NCI-H128 (cell line): ENCODE results near the gene GET4.
"Not testable (repeated sequence)": the region's sequence is repeated elsewhere in the genome, so short reads cannot be mapped to it uniquely, and the experiment has no call there.

Source experiments
- DNase-seq: peaks from one replicate; lab custom pipeline; 2025; ENCODE audit not compliant: unreplicated experiment; lab: John Stamatoyannopoulos, UW

GET4 gene

GRCh38 chr7:926061-927030 lies 50.0 kb downstream of the GET4 start:
- DNase-seq, result no peak

DNA sequence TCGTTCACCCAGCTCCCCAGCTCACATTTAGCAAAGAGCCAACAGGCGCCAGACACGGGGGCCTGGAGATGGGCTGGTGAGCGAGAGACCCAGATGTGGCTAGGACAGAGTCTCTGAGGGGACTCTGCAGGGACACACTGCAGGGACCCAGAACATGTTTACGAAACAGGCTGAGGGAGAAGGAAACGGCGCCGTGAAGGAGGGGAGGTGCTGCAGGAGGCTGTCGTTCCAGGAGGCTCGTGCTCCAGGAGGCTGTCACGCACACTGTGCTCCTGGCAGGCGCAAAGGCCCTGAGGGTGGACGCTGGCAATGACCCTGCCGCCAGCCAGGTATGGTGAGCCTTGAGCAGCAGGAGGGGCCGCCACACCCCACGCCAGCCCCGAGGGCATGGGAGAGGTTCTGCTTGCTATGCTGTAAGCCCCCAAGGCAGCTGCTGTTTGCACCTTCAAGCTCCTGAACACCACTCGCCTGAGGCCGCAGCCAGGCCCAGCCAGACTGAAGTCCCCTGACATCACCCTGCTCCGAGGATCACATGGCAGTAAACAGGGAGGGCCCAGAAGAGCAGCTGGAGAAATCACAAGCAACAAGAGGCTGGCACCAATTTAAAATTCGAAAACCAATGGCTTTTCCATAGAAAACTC lies 50.8 kb downstream of the GET4 start:
- no peak for DNase-seq

GRCh38 chr7:929311-929711 lies 53.0 kb downstream of the GET4 start:
- no peak for DNase-seq

DNA sequence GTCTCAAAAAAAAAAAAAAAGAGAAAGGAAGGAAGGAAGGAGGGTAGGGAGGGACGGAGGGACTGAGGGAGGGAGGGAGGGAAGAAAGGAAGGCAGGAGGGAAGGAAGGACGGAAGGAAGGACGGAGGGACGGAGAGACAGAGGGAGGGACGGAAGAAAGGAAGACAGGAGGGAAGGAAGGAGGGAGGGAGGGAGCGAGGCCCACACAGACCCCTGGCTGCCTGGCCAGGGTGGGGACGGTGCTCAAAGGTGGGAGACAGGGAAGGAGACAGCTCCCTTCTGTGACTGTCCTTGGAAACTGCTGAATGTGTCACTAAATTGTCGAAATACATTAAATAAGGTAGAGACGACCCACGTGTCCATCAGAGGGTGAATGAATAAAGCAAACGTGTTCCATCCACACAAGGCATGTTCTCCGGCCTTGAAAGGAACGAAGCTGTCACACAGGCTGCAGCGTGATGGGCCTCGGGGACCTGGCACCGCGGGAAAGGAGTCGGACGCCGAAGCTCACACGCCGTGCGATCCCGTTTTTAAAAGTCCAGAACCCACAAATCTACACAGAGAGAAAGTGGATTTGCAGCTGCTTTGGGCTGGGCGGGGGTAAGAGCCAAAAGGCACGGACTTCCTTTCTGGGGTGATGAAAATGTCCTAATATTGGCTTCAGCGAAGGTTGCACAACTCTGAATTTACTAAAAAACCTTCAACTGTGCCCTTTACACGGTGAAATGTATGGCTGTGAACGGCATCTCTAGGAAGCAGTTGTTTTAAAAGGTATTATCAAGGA lies 54.8 kb downstream of the GET4 start:
- no peak for DNase-seq

GRCh38 chr7:931871-932650 lies 55.7 kb downstream of the GET4 start:
- no peak for DNase-seq

DNA sequence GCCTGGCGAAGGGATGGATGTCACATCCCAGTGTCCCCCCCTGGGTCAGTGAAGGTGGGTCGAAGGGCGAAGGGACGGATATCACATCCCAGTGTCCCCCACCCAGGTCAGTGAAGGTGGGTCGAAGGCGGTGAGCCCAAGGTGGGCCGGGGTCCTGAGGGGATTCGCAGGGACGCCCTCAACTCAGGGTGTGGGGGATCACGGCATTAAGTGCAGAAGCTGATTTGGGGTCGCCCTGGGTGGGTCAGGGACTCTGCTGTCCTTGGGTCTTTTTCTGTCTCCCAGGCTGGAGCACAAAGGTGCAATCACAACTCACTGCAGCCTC lies 56.3 kb downstream of the GET4 start:
- DNase-seq, result no peak

GRCh38 chr7:934469-935163 lies 58.3 kb downstream of the GET4 start:
- DNase-seq, result no peak

DNA sequence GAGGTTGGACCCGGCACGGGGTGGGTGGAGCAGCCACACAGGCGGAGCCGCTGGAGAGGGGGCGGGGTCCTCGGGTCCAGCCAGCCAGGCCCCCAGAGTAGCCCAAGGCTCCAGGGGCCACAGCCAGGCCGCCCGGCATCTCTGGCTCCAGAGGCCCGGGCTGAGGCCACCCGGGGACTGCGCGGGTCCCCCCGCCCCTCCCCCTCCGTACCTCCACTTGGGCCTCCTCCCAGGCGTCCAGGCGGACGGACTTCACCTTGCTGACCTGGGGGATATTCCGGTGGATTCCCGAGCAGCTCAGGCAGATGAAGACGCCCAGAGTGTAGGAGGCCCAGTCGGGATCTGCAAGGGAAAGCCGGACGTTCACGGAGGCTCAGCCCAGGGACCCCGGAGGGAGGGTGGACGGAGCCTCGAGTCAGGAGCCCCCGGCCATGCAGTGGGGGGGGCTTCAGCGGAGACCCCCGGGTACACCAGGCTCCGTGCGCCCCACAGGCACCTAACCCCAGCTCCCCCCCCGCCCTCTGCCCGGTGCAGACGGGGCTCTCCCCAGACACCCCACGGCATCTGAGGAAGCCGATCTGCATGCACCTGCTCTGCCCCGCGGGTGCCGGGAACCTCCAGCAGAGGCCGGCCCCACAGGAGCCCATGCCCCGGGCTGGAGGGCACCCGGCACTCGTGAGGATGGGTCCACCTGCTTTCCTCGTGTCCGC lies 59.0 kb downstream of the GET4 start:
- DNase-seq, result no peak

DNA sequence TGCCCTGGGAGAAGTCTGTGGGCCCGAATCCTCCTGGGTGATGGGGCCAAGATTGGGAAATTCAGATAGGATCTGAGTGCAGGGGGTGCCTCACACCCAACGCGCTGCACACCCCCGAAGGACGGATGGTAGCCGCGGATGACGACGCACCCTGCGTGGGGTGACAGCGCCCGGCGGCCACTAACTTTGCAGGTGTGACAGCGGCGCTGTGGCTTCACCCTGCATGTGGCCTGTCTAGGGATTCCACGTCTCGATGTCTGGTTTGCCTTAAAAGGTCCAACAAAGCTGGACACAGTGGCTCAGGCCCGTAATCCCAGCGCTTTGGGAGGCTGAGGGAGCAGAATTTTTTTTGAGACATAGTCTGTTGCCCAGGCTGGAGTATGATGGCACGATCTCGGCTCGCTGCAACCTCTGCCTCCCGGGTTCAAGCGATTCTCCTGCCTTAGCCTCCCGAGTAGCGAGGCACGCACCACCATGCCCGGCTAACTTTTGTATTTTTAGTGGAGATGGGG lies 59.6 kb downstream of the GET4 start:
- no peak for DNase-seq

- DNase-seq, result no peak
These were observed 60.2 kb downstream of the GET4 start for GRCh38 chr7:936386-937054.

GRCh38 chr7:937856-938484 lies 61.6 kb downstream of the GET4 start:
- DNase-seq, result no peak

GRCh38 chr7:938546-939185 lies 62.3 kb downstream of the GET4 start:
- no peak for DNase-seq

DNA sequence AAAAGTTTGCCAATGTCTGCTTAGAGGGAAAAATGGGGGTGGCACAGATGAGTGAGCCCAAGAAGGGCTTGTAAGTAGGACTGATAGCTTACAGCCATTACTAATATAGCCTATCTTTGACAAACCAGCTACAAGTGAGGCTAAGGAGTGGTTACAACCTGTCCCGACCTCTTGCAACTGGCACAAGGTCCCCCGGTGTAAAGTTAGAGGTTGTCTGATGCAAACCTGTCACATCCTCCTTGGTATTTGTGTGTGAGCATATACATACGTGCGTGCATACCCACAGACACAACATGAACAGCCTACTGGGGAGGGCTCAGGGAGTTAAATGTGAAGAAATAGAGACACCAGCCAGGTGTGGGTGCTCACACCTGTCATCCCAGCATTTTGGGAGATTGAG lies 63.5 kb downstream of the GET4 start:
- no peak for DNase-seq

DNA sequence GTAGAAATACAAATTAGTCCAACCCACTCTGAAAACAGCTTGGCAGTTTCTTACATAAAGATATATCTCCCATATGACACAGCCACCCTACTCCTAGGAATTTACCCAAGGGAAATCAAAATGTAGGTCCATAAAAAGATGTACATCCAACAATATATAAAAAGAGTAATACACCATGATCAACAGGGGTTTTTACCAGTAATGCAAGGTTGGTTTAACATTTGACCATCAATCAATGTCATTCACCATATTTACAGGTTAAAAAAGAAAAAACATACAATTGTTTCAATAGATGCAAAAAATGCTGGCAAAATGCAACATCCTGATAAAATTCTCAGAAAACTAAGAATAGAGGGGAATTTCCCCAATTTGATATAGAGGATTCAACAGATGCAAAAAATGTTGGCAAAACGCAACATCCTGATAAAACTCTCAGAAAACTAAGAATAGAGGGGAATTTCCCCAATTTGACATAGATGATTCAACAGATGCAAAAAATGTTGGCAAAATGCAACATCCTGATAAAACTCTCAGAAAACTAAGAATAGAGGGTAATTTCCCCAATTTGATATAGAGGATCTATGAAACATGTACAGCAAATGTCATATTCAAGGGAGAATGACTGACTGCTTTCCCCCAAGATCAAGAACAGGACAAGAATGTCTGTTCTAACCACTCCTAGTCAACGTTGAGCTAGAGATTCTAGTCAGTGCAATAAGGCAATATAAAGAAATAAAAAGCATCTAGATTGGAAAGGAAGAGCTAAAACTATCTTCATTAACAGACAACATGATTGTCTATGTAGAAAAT lies 64.5 kb downstream of the GET4 start:
- DNase-seq, result no peak

- not testable (repeated sequence) for DNase-seq
These were observed 67.4 kb downstream of the GET4 start for GRCh38 chr7:943793-944192.

- no peak for DNase-seq
These were observed 68.4 kb downstream of the GET4 start for GRCh38 chr7:944744-945143.

DNA sequence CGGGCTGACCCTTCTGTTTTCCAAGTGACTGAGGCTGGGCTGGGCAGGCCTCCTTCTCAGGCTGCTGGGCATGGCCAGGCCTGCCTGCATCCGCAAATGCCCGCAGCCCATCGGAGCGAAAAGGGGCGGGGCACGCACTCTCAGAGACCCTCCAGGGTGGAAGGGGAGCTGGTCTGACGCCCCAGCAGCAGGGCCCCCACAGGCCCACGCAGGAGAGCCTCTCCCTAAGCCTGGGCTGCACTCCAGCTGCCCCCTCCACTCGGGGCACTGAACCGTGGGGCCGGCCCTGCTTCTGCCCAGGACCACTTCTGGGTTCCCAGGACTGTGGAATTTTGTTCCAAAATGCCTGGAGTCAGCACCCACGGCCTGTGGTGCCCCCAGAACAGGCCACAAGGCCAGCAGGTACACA lies 68.8 kb downstream of the GET4 start:
- no peak for DNase-seq
